Aorta (tissue), 5 donors: ENCODE results near the gene SOX8. TPM values are rescaled to one million over a fixed set of nuclear protein-coding genes. Genes with fewer than 3 reads are reported as not detected.

Experiments
- ATAC-seq: fragments of 200-7000 bp; cut with Tn5 transposase; one replicate; pipeline ENCODE4 v1.9.1; 2022; ENCODE audit warnings: moderate library complexity; ENCODE audit not compliant: low FRiP score
- DNase-seq, 2 donors: peaks; one replicate each; pipeline ENCODE4 v3.0.0-alpha.2; 2020
- H3K27ac ChIP-seq, 2 donors: one replicate each; pipeline ENCODE4 v1.5.1; 2013; ENCODE audit warnings: low read length in 2 of 2, mild to moderate bottlenecking in 2 of 2, moderate library complexity in 2 of 2, control low read depth in 1 of 2, inconsistent platforms in 1 of 2, low read depth in 1 of 2
- H3K27me3 ChIP-seq, 2 donors: one replicate each; pipeline ENCODE4 v1.6.1; 2013; ENCODE audit warnings: control low read depth in 1 of 2, low read length in 1 of 2, mild to moderate bottlenecking in 1 of 2, moderate library complexity in 1 of 2; ENCODE audit not compliant: insufficient read depth in 2 of 2, control insufficient read depth in 1 of 2
- H3K36me3 ChIP-seq, 2 donors: one replicate each; pipeline ENCODE4 v1.6.1; 2013; ENCODE audit warnings: control low read depth in 1 of 2, low read length in 1 of 2, mild to moderate bottlenecking in 1 of 2; ENCODE audit not compliant: insufficient read depth in 2 of 2, control insufficient read depth in 1 of 2
- H3K4me1 ChIP-seq, 2 donors: one replicate each; pipeline ENCODE4 v1.6.1; 2013; ENCODE audit warnings: low read length in 2 of 2, control low read depth in 1 of 2, mild to moderate bottlenecking in 1 of 2, moderate library complexity in 1 of 2; ENCODE audit not compliant: insufficient read depth in 2 of 2, control insufficient read depth in 1 of 2
- H3K4me3 ChIP-seq, 2 donors: one replicate each; pipeline ENCODE4 v1.5.1; 2013; ENCODE audit warnings: low read length in 2 of 2, control low read depth in 1 of 2, mild to moderate bottlenecking in 1 of 2
- H3K9me3 ChIP-seq: one replicate; pipeline ENCODE4 v1.6.1; 2013; ENCODE audit warnings: mild to moderate bottlenecking, low read length; ENCODE audit not compliant: control insufficient read depth
- WGBS, 2 donors: extraction: QIAGEN DNeasy Blood & Tissue Kit; methylation state at CpG; one replicate each; pipeline ENCODE4 v1.1.7; 2013; 5-methylcytosine and 5-hydroxymethylcytosine counted together
- intact Hi-C, 2 donors: fragments of 100-400 bp; cut with DNase I; formaldehyde crosslinking; loops; one replicate each; pipeline versions ENCODE4 v1.14.2 to v1.15.0; 2022
- polyA plus RNA-seq, 2 donors: library from polyadenylated mRNA; stranded (reverse); fragments of 200-250 nt; gene quantifications; one replicate each; pipeline ENCODE4 v1.2.3, GENCODE V29; 2013
- total RNA-seq, 2 donors: library from RNA; stranded (reverse); fragmentation: NEBNext Ultra II Directional; extraction: Animal tissue kit (Norgen Biotek cat#: 25700); gene quantifications; one replicate each; pipeline ENCODE4 v1.2.1, GENCODE V29; 2021
- donor health status: healthy with polysubstance abuse.
- donor health status: Bipolar disorder and iron deficiency.
- donor health status: DM: no; HTN: no; CAD: no.
- donor health status: DM: no; HTN: no; CAD: no.
- donor health status: DM: yes; HTN: yes; CAD: no.

The SOX8 gene
- total and polyA plus RNA-seq, 4 donors = 1.0 to 7.0 (median 3.9) TPM

DNA sequence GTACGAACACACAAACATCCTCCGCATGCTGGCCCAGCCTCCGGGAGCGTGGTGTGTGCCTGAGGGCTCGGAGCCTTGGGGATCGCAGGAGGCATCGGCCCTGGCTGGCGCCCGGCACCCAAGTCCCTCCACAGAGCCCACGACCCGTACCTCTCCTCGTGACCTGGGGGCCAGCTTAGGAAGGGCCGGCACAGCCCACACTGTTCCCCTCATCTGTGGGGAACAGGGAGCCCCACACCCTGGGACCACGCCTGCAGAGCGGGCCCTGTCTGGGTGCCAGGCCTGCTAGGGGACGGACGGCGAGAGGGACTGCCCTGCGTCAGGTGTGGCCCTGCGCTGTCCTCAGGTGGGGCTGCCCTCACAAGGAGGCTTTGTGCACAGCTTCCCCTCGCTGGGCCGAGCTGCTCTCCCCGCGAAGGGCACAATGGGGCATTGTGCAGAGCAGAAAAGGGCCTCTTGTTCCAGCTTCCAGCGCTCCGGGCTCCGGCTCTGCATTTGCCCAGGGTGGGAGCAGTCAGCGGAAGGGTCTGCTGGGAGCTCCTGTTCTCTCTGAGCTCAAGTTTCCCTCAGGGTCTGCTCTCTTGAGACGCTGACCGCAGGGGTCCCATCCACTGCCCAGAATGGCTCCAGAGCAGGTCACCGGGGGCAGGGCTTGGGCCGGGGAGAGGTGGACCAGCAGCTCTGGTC lies 9.1 kb upstream of the SOX8 start:
- Histone ChIP-seq H3K27me3 (no peaks in the 10 kb centered on the region), H3K4me3 (no peak overlapping the region), H3K4me1 (no peaks in the 10 kb centered on the region), H3K9me3 (no peaks in the 10 kb centered on the region), H3K36me3 (no peaks in the 10 kb centered on the region), H3K27ac (no peak overlapping the region)
- DNase-seq (no peak), ATAC-seq (no peak)
- intact Hi-C loops = loop anchor here in 1 of 2 donors (10.0 kb wide), 1 partner anchor 258 kb away; the partner anchor contains the start of gene METRN
- WGBS, 2 donors = 90 to 91% methylated on average over 32 of the region's 32 CpGs

- Histone ChIP-seq H3K27ac (no peak overlapping the region), H3K36me3 (no peaks in the 10 kb centered on the region), H3K4me1 (no peaks in the 10 kb centered on the region), H3K27me3 (no peaks in the 10 kb centered on the region), H3K4me3 (no peak overlapping the region), H3K9me3 (no peaks in the 10 kb centered on the region)
- intact Hi-C loops = loop anchor here in 1 of 2 donors (10.0 kb wide), 1 partner anchor 259 kb away; the partner anchor contains the start of gene METRN
- ATAC-seq (no peak), DNase-seq (no peak)
- 91 to 93% methylated on average over 17 of the region's 17 CpGs for WGBS, 2 donors
Measured at GRCh38 chr16:973366-973765, 8.2 kb upstream of the SOX8 start.

DNA sequence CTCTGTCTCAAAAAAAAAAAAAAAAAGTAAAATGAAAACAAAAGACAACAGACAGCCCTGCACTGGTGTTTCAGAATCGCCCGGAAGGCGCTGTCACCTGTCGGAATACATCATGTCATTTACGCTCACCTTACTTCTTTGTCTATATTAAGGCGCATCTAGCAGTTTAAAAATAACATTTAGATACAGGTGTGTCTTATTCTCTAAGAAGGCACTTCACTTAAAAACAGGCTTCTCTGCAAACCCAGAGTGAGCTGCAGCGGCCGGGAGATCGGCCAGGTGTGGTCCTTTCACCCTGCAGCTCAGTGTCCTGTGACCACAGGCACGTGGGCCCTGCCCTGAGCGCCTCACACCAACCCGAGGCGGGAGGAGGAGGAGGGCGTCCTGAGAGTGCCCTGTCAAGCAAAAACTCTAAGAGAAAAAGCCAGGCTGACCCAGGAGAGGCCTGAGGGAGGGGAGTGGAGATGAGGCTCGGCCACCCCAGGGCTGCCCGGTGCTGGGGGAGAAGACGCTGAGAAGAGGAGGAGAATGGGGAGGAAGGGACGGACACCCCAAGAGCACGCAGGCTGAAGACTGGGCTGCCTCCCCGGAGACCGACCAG lies 7.5 kb upstream of the SOX8 start:
- Histone ChIP-seq H3K4me3 (no peak overlapping the region), H3K27me3 (no peaks in the 10 kb centered on the region), H3K36me3 (no peaks in the 10 kb centered on the region), H3K4me1 (no peaks in the 10 kb centered on the region), H3K9me3 (no peaks in the 10 kb centered on the region), H3K27ac (no peak overlapping the region)
- intact Hi-C loops = loop anchor here in 1 of 2 donors (10.0 kb wide), 1 partner anchor 259 kb away; the partner anchor contains the start of gene METRN
- WGBS, 2 donors = 88% methylated on average over 19 to 21 of the region's 21 CpGs
- ATAC-seq = no peak
- DNase-seq = no peak

DNA sequence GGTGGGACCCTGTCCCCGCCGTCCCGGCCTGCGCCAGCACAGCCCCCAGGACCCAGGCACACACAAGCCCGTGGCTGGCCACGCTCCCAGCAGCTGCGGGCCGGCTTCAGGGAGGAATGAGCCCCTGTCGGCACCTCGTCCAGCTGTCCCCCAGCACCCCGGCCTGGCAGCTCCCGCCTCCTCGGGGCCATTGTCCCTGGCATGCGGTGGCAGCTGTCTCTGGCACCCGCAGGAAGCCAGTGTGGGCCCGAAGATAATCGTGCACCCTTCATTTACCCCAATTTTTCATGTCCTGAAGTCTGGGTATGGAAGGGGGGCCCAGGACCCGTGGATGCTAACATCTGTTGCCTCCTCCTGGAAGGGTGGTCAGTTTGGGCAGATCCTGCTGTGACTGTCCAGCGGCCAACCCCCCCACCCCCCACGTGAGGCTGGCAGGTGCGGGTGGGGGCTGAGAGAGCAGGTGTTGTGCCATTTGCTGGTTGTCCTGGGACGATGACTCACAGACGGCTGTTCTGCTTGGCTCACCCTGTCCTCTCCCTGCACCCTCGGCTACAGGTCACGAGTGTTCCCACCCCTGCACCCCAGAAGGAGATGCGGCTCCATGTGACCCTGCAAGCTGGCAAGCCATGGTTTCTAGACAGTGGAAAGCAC lies 6.8 kb upstream of the SOX8 start:
- Histone ChIP-seq H3K4me3 (no peak overlapping the region), H3K36me3 (no peaks in the 10 kb centered on the region), H3K4me1 (no peaks in the 10 kb centered on the region), H3K27me3 (no peaks in the 10 kb centered on the region), H3K9me3 (no peaks in the 10 kb centered on the region), H3K27ac (no peak overlapping the region)
- DNase-seq (no peak), ATAC-seq (no peak)
- intact Hi-C loops = loop anchor here in 1 of 2 donors (5.0 to 10.0 kb wide), 2 partner anchors 43 to 260 kb away; partner anchors contain the start of gene METRN
- WGBS, 2 donors = 76 to 78% methylated on average over 23 to 26 of the region's 26 CpGs

DNA sequence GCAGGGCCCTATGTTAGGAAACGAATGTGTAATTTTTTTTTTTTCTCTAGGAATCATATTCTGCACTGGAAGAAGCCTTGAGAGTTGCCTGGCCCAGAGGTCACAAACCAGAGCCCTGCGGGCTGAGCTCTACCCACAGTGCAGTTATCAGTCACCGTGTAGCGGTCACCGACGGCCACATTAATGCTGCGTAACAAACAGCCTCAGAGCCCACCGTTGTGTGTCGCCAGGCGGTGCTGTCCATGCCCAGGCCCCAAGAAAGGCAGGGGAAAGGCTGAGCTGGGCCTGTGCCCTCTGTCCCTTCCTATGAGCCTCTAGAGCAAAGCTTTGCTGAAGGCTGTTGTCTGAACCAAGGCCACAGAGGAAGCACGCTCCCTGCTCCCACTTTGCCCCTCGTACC lies 6.3 kb upstream of the SOX8 start:
- no peaks in the 10 kb centered on the region for H3K9me3 ChIP-seq
- H3K4me1 ChIP-seq = no peaks in the 10 kb centered on the region
- H3K27me3 ChIP-seq = no peaks in the 10 kb centered on the region
- H3K36me3 ChIP-seq = no peaks in the 10 kb centered on the region
- H3K4me3 ChIP-seq = no peak overlapping the region
- intact Hi-C loops = loop anchor here in 1 of 2 donors (5.0 to 10.0 kb wide), 2 partner anchors 42 to 260 kb away; partner anchors contain the start of gene METRN
- ATAC-seq (no peak), DNase-seq (no peak)
- H3K27ac ChIP-seq = no peak overlapping the region
- 89 to 92% methylated on average over 12 of the region's 12 CpGs for WGBS, 2 donors

DNA sequence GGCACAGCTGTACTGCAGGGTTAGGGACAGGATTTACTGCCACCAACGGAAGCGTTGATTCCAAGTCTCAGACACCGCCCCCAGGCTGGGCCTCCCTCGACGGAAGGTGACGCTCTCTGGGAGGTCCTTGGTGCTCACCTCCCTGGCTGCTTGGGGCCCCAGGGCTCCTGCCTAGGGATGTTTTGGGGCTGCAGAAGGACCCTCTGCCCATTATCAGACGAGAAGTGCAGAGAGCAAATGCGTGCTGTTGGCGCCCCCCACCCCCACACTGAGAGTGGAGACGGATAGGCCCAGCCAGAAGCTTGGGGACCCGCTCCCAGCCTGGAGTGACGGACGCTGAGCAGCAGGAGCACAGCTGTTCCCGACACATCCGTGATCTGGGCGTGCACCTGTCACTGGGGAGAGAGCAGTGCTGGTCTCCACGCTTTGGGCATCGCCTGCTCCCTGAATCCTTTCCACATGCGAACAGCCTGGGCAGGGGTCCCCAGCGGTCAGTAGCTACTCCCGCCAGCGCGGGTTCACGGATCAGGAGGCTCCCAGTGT lies 5.1 kb upstream of the SOX8 start:
- H3K4me3 ChIP-seq = no peak overlapping the region
- WGBS, 2 donors = 70 to 75% methylated on average over 24 of the region's 24 CpGs
- no peaks in the 10 kb centered on the region for H3K27me3 ChIP-seq
- H3K4me1 ChIP-seq = no peaks in the 10 kb centered on the region
- H3K27ac ChIP-seq = peak overlapping the region in 1 of 2 donors; percentile 76
- intact Hi-C loops = loop anchor here in 1 of 2 donors (5.0 to 10.0 kb wide), 2 partner anchors 41 to 262 kb away; partner anchors contain the start of gene METRN
- H3K9me3 ChIP-seq = no peaks in the 10 kb centered on the region
- ATAC-seq (no peak), DNase-seq (peak in 1 of 2 donors; percentile 75)
- no peaks in the 10 kb centered on the region for H3K36me3 ChIP-seq

DNA sequence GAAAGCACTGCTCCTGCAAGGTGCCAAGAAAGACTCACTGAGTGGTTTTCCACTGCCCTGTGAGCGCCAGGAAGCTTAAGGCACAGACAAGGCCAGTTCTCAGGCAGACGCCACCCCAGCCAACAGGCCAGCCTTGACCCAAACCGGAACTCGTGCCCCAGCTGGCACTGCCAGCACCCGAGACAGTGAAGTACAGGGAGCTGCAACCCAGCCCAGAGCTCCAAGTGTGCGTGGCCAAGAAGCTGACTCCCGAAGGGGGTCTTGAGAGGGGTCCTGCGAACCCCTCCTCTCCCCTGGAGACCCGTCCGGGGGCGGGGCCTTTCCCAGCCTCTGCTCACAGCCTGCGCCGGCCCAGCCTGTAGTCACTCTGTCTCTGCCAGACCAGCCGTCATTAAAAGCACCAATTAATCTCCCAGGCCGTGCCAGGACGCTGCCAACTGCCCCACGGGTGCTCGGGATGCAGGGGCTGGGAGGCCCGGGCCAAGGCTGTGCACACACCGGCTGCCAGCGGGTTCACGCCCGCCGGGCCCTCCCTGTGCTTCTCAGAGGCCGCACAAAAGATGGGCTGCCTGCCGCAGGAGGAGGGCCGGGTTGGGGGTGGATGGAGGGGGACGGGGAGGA lies 4.4 kb upstream of the SOX8 start:
- no peaks in the 10 kb centered on the region for H3K4me1 ChIP-seq
- no peak overlapping the region for H3K4me3 ChIP-seq
- no peaks in the 10 kb centered on the region for H3K27me3 ChIP-seq
- intact Hi-C loops = loop anchor here in 1 of 2 donors (5.0 to 10.0 kb wide), 2 partner anchors 40 to 262 kb away; partner anchors contain the start of gene METRN
- H3K36me3 ChIP-seq = no peaks in the 10 kb centered on the region
- peak; percentile 86 to 88 for DNase-seq
- peak overlapping the region in 1 of 2 donors; percentile 76 for H3K27ac ChIP-seq
- no peaks in the 10 kb centered on the region for H3K9me3 ChIP-seq
- ATAC-seq = peak; percentile 69
- WGBS, 2 donors = 2 to 7% methylated on average over 28 of the region's 28 CpGs

GRCh38 chr16:977896-978295 lies 3.7 kb upstream of the SOX8 start:
- ATAC-seq (no peak), DNase-seq (no peak)
- Histone ChIP-seq H3K4me1 (no peaks in the 10 kb centered on the region), H3K36me3 (no peaks in the 10 kb centered on the region), H3K9me3 (no peaks in the 10 kb centered on the region), H3K4me3 (no peak overlapping the region), H3K27ac (peak overlapping the region in 1 of 2 donors; percentile 54), H3K27me3 (no peaks in the 10 kb centered on the region)
- WGBS, 2 donors = 67 to 89% methylated on average over 8 of the region's 8 CpGs
- intact Hi-C loops = loop anchor here in 1 of 2 donors (5.0 to 10.0 kb wide), 2 partner anchors 39 to 263 kb away; partner anchors contain the start of gene METRN
